ENCODE measurements around the gene ASB9.

DNA sequence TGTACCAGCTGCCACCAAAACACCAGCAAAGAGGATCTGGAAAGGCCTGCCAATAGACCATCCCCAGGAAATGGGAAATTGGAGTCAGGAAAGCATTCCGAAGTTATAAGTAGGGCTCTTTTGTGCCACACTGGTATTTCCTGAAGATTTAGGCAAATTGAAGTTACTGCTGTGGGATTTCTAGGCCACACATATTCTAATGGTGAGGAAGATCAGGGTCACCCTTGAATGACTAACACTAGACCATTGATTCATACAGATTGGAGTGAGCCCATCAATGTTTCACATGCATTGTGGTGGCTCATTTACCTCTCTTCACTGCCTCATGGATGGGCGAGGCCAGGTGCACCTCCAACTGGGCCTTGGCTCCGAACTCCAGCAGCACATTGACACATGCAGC, 23.0 kb upstream of the ASB9 start:
- TF ChIP-seq, protein P1, sequence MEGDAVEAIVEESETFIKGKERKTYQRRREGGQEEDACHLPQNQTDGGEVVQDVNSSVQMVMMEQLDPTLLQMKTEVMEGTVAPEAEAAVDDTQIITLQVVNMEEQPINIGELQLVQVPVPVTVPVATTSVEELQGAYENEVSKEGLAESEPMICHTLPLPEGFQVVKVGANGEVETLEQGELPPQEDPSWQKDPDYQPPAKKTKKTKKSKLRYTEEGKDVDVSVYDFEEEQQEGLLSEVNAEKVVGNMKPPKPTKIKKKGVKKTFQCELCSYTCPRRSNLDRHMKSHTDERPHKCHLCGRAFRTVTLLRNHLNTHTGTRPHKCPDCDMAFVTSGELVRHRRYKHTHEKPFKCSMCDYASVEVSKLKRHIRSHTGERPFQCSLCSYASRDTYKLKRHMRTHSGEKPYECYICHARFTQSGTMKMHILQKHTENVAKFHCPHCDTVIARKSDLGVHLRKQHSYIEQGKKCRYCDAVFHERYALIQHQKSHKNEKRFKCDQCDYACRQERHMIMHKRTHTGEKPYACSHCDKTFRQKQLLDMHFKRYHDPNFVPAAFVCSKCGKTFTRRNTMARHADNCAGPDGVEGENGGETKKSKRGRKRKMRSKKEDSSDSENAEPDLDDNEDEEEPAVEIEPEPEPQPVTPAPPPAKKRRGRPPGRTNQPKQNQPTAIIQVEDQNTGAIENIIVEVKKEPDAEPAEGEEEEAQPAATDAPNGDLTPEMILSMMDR (IDR thresholded peaks at IDR 0.05) = no peak
- no peak for TF ChIP-seq EP300 (IDR thresholded peaks at IDR 0.05)
- no peak for TF ChIP-seq POLR2A (IDR thresholded peaks at IDR 0.05)
- TF ChIP-seq POLR2AphosphoS5 (IDR thresholded peaks at IDR 0.05) = no peak
